Neural cell (in vitro differentiated cells): Measurements from ENCODE around the gene RPL28. TPM values are rescaled to one million over a fixed set of nuclear protein-coding genes. Genes with fewer than 3 reads are reported as not detected.
"Not testable (repeated sequence)": the region's sequence is repeated elsewhere in the genome, so short reads cannot be mapped to it uniquely, and the experiment has no call there.

ENCODE experiments used
- H2AFZ ChIP-seq: fragments of 200-600, 300-800 bp; sonication (generic), shearing (Covaris generic); 2 replicates; pipeline ENCODE4 v1.6.0; 2014; ENCODE audit warnings: low read depth, mild to moderate bottlenecking, antibody characterized with exemption, low read length, moderate library complexity
- H3F3A ChIP-seq: fragments of 200-600 bp; shearing (Covaris generic); 2 replicates; pipeline ENCODE4 v1.6.1; 2016; ENCODE audit warnings: mild to moderate bottlenecking, moderate library complexity, mixed read lengths, antibody characterized with exemption, low read length; ENCODE audit not compliant: insufficient read depth, poor library complexity, severe bottlenecking
- H3K27ac ChIP-seq: fragments of 200-600, 300-800 bp; sonication (generic), shearing (Covaris generic); 2 replicates; pipeline ENCODE4 v1.5.1; 2014; ENCODE audit warnings: mild to moderate bottlenecking, low read length, moderate library complexity
- H3K27me3 ChIP-seq: fragments of 300-800, 200-600 bp; sonication (generic), shearing (Covaris generic); 2 replicates; pipeline ENCODE4 v1.6.0; 2014; ENCODE audit warnings: mild to moderate bottlenecking, low read depth, low read length, moderate library complexity; ENCODE audit not compliant: insufficient read depth
- H3K36me3 ChIP-seq: fragments of 300-800, 200-600 bp; sonication (generic), shearing (Covaris generic); 2 replicates; pipeline ENCODE4 v1.5.1; 2014; ENCODE audit warnings: mild to moderate bottlenecking, antibody characterized with exemption, low read length, moderate library complexity; ENCODE audit not compliant: insufficient read depth
- H3K4me2 ChIP-seq: fragments of 300-800, 200-600 bp; sonication (generic), shearing (Covaris generic); 2 replicates; pipeline ENCODE4 v1.6.0; 2014; ENCODE audit warnings: mild to moderate bottlenecking, low read length
- H3K4me3 ChIP-seq: fragments of 300-800, 200-600 bp; sonication (generic), shearing (Covaris generic); 2 replicates; pipeline ENCODE4 v1.5.1; 2014; ENCODE audit warnings: mild to moderate bottlenecking, low read length, moderate library complexity
- H3K79me2 ChIP-seq: fragments of 200-600 bp; shearing (Covaris generic); replicated peaks from 2 replicates; pipeline ENCODE4 v1.6.0; 2014; ENCODE audit warnings: mild to moderate bottlenecking, low read length, moderate library complexity; ENCODE audit not compliant: insufficient read depth
- H3K9ac ChIP-seq: fragments of 300-800, 200-600 bp; sonication (generic), shearing (Covaris generic); 2 replicates; pipeline ENCODE4 v1.6.1; 2016; ENCODE audit warnings: mild to moderate bottlenecking, low read length, mixed read lengths
- H3K9me2 ChIP-seq: fragments of 200-600 bp; shearing (Covaris generic); 2 replicates; pipeline ENCODE4 v1.6.1; 2016; ENCODE audit warnings: mild to moderate bottlenecking, low read length, mixed read lengths; ENCODE audit not compliant: insufficient read depth
- H3K9me3 ChIP-seq: fragments of 200-600, 300-800 bp; sonication (generic), shearing (Covaris generic); 2 replicates; pipeline ENCODE4 v1.6.1; 2016; ENCODE audit warnings: mild to moderate bottlenecking, mixed run types, low read length, moderate library complexity, mixed read lengths
- H4K20me1 ChIP-seq: fragments of 200-600 bp; shearing (Covaris generic); 2 replicates; pipeline ENCODE4 v1.6.1; 2016; ENCODE audit warnings: mild to moderate bottlenecking, mixed run types; ENCODE audit not compliant: insufficient read depth
- EP300 ChIP-seq: fragments of 450-650 bp; conservative IDR thresholded peaks from 2 replicates; pipeline ENCODE4 v1.6.1; 2014; ENCODE audit warnings: antibody characterized with exemption, mild to moderate bottlenecking, moderate library complexity; ENCODE audit not compliant: poor library complexity, severe bottlenecking
- EZH2 ChIP-seq: fragments of 200-600, 300-800 bp; shearing (Covaris generic), sonication (generic); IDR thresholded peaks from 2 replicates; pipeline ENCODE4 v1.6.1; 2014; ENCODE audit warnings: antibody characterized with exemption, low read length, borderline replicate concordance, mild to moderate bottlenecking; ENCODE audit not compliant: insufficient read depth, poor library complexity, severe bottlenecking
- MXI1 ChIP-seq: fragments of 450-650 bp; conservative IDR thresholded peaks from 2 replicates; pipeline ENCODE4 v1.6.1; 2014; ENCODE audit warnings: antibody characterized with exemption, mild to moderate bottlenecking; ENCODE audit not compliant: poor library complexity, severe bottlenecking
- POLR2AphosphoS5 ChIP-seq: IDR thresholded peaks from 2 replicates; pipeline ENCODE4 v1.6.1; 2012
- RAD21 ChIP-seq: fragments of 450-650 bp; conservative IDR thresholded peaks from 2 replicates; pipeline ENCODE4 v1.6.1; 2014; ENCODE audit warnings: antibody characterized with exemption, mild to moderate bottlenecking, moderate library complexity
- REST ChIP-seq: IDR thresholded peaks from 2 replicates; pipeline ENCODE4 v1.6.1; 2012; ENCODE audit warnings: borderline replicate concordance
- SMC3 ChIP-seq: fragments of 450-650 bp; conservative IDR thresholded peaks from 2 replicates; pipeline ENCODE4 v1.6.1; 2014; ENCODE audit warnings: antibody characterized with exemption, mild to moderate bottlenecking, moderate library complexity; ENCODE audit not compliant: poor library complexity
- TAF1 ChIP-seq: IDR thresholded peaks from 2 replicates; pipeline ENCODE4 v1.6.1; 2012; ENCODE audit warnings: low read depth
- polyA plus RNA-seq: library from polyadenylated mRNA; depleted of rRNA; stranded (reverse); fragments of >200 nt; gene quantifications from 2 replicates; pipeline ENCODE4 v1.2.3, GENCODE V29; 2014
- TF ChIP-seq, protein P1 (sequence below): fragments of 450-650 bp; IDR thresholded peaks from 2 replicates; pipeline ENCODE4 v1.5.1; 2014; ENCODE audit warnings: antibody characterized with exemption, mild to moderate bottlenecking, moderate library complexity; ENCODE audit not compliant: poor library complexity, severe bottlenecking

Gene RPL28
- polyA plus RNA-seq, 1 donor from 2014 or later: 195 TPM

DNA sequence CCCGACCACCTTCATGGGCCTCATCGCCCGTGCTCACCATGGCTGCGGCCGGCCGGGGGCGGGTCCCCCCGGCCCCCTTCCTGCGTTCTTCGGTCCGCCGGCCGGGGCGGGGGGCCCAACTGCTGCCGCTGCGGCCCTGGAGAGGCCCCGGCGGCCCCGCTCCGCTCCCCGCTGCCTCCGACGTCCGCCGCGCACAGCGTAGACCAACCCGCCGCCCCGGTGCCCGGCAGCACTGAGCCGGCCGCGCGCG is 21.7 kb downstream of the RPL28 start, which contains the start of gene UBE2S:
Gene UBE2S (minus strand): TSS at position 239 of the 250 bp plus-strand sequence. CDS start 199 bp downstream, at position 40.
- Histone ChIP-seq H3K4me2 (peak within 1 kb of the TSS; percentile 79), H3K4me3 (peak within 1 kb of the TSS; percentile 90), H3K79me2 (peaks cover 21% of the 10 kb centered on the region), H2AFZ (peak within 1 kb of the TSS; percentile 85), H3K27ac (peak within 1 kb of the TSS; percentile 99), H3K9ac (peak within 1 kb of the TSS; percentile 91)
- H3K36me3 ChIP-seq, H3K27me3 ChIP-seq, H3K9me2 ChIP-seq, H3F3A ChIP-seq, H4K20me1 ChIP-seq, H3K9me3 ChIP-seq: not testable (repeated sequence)
- peak; percentile 96 for TF ChIP-seq REST
- TF ChIP-seq TAF1: peak; percentile 92
- TF ChIP-seq, protein P1, sequence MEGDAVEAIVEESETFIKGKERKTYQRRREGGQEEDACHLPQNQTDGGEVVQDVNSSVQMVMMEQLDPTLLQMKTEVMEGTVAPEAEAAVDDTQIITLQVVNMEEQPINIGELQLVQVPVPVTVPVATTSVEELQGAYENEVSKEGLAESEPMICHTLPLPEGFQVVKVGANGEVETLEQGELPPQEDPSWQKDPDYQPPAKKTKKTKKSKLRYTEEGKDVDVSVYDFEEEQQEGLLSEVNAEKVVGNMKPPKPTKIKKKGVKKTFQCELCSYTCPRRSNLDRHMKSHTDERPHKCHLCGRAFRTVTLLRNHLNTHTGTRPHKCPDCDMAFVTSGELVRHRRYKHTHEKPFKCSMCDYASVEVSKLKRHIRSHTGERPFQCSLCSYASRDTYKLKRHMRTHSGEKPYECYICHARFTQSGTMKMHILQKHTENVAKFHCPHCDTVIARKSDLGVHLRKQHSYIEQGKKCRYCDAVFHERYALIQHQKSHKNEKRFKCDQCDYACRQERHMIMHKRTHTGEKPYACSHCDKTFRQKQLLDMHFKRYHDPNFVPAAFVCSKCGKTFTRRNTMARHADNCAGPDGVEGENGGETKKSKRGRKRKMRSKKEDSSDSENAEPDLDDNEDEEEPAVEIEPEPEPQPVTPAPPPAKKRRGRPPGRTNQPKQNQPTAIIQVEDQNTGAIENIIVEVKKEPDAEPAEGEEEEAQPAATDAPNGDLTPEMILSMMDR: peak; percentile 14
- peak; percentile 51 for TF ChIP-seq RAD21
- TF ChIP-seq POLR2AphosphoS5: peak; percentile 96
- peak; percentile 65 for TF ChIP-seq SMC3

GRCh38 chr19:55407800-55408532 is 22.2 kb downstream of the RPL28 start:
- no peaks in the 10 kb centered on the region for H3K9me2 ChIP-seq
- no peaks in the 10 kb centered on the region for H3K36me3 ChIP-seq
- no peaks in the 10 kb centered on the region for H3K9me3 ChIP-seq
- peak overlapping the region; percentile 79 for H3K4me2 ChIP-seq
- H2AFZ ChIP-seq: peak overlapping the region; percentile 85
- peaks cover 4% of the 10 kb centered on the region for H3F3A ChIP-seq
- peak overlapping the region; percentile 91 for H3K9ac ChIP-seq
- TF ChIP-seq EP300 (peak; percentile 44), POLR2AphosphoS5 (peak; percentile 51), MXI1 (peak; percentile 92), SMC3 (no peak), TAF1 (peak; percentile 2), EZH2 (no peak), RAD21 (no peak)
- TF ChIP-seq, protein P1: no peak
- H3K27me3 ChIP-seq: no peaks in the 10 kb centered on the region
- no peaks in the 10 kb centered on the region for H4K20me1 ChIP-seq
- H3K4me3 ChIP-seq: peak overlapping the region; percentile 90
- peak overlapping the region; percentile 99 for H3K27ac ChIP-seq
- H3K79me2 ChIP-seq: peaks cover 21% of the 10 kb centered on the region
